PFSK-1 (cell line): Measurements from ENCODE around the gene CHST11.

Source experiments
- FOXP2 ChIP-seq: optimal IDR thresholded peaks from 2 replicates; pipeline ENCODE3; 2011; ENCODE audit warnings: borderline replicate concordance, control low read depth, inconsistent platforms; ENCODE audit not compliant: insufficient read depth; ENCODE audit errors: extremely low read length, extremely low read depth
- POLR2AphosphoS5 ChIP-seq: IDR thresholded peaks from 2 replicates; pipeline ENCODE4 v1.6.1; 2012; ENCODE audit warnings: low read depth, mild to moderate bottlenecking, control low read depth, low read length, moderate library complexity
- SIN3A ChIP-seq: IDR thresholded peaks from 2 replicates; pipeline ENCODE4 v1.6.1; 2012; ENCODE audit warnings: mild to moderate bottlenecking, low read length, moderate library complexity, borderline replicate concordance; ENCODE audit not compliant: insufficient read depth
- TAF1 ChIP-seq: IDR thresholded peaks from 2 replicates; pipeline ENCODE4 v1.6.1; 2012; ENCODE audit warnings: low read length, control low read depth, borderline replicate concordance; ENCODE audit not compliant: insufficient read depth
- TF ChIP-seq, protein P1 (sequence below), 2 experiments: IDR thresholded peaks; 2 replicates each; pipeline versions ENCODE4 v1.6.1 to v1.8.0; 2011 to 2012; ENCODE audit warnings: low read depth in 2 of 2, low read length in 2 of 2, control low read depth in 1 of 2, inconsistent platforms in 1 of 2, mild to moderate bottlenecking in 1 of 2, moderate library complexity in 1 of 2; ENCODE audit not compliant: insufficient read depth in 1 of 2

Gene CHST11

GRCh38 chr12:104714369-104714768 is 257.6 kb downstream of the CHST11 start:
- TF ChIP-seq FOXP2 (no peak), TAF1 (no peak), POLR2AphosphoS5 (no peak), SIN3A (no peak)
- TF ChIP-seq, protein P1, sequence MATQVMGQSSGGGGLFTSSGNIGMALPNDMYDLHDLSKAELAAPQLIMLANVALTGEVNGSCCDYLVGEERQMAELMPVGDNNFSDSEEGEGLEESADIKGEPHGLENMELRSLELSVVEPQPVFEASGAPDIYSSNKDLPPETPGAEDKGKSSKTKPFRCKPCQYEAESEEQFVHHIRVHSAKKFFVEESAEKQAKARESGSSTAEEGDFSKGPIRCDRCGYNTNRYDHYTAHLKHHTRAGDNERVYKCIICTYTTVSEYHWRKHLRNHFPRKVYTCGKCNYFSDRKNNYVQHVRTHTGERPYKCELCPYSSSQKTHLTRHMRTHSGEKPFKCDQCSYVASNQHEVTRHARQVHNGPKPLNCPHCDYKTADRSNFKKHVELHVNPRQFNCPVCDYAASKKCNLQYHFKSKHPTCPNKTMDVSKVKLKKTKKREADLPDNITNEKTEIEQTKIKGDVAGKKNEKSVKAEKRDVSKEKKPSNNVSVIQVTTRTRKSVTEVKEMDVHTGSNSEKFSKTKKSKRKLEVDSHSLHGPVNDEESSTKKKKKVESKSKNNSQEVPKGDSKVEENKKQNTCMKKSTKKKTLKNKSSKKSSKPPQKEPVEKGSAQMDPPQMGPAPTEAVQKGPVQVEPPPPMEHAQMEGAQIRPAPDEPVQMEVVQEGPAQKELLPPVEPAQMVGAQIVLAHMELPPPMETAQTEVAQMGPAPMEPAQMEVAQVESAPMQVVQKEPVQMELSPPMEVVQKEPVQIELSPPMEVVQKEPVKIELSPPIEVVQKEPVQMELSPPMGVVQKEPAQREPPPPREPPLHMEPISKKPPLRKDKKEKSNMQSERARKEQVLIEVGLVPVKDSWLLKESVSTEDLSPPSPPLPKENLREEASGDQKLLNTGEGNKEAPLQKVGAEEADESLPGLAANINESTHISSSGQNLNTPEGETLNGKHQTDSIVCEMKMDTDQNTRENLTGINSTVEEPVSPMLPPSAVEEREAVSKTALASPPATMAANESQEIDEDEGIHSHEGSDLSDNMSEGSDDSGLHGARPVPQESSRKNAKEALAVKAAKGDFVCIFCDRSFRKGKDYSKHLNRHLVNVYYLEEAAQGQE (IDR thresholded peaks at IDR 0.05; ENCODE audit: insufficient read depth in 1 of 2, low read depth in 2 of 2, low read length in 2 of 2), result no peak

DNA sequence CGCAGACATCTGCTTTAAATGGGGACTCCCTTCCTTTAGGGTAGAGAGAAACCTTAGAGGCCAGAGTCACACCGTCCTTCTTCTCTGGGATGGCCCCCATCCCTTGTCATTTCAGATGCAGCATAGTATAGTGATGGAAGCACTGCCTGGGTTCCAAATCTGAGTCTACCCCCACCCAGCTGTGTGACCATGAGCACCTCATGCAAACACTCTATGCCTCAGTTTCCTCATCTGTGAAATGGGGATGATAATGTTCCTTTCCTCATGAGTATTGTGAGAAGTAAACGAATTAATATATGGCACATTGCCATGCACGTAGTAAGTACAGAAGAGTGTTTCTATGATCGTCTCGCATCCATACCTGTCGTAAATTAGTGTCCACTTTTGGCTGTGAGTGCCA is 259.4 kb downstream of the CHST11 start:
- TF ChIP-seq POLR2AphosphoS5 (no peak), FOXP2 (no peak), TAF1 (no peak), SIN3A (no peak)
- TF ChIP-seq, protein P1 (IDR thresholded peaks at IDR 0.05; ENCODE audit: insufficient read depth in 1 of 2, low read depth in 2 of 2, low read length in 2 of 2), result no peak

DNA sequence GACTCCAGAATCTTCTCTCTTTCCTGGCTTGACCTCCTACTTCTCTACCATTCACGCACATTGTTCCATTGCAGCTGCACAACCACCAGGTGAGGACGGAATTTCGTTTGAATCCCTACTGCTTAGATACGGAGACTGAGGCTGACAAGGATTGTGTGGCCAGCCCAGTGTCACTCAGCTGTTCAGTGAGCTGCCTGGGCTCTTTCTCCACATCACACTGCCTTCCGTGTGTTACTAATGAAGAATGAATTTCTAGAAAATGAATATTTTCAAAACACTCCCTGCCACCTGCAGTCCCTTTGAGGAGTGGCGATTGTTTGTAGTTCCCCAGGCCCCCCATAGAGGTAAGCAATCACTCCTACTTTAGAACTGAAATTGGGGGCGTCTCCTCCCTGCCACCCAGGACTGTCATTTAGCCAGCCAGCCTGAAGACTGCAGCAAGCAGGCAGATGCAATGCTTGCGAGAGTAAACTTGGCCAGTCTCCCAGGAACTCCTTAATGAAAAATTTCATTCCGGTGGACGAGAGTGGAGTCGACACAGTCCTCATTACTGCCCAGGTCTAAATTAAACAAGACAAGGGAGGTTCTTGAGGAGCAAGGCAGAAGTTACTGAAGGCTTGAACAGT is 261.7 kb downstream of the CHST11 start:
- TF ChIP-seq, protein P1 (IDR thresholded peaks at IDR 0.05; ENCODE audit: insufficient read depth in 1 of 2, low read depth in 2 of 2, low read length in 2 of 2), result no peak
- TF ChIP-seq POLR2AphosphoS5 (no peak), TAF1 (no peak), FOXP2 (no peak), SIN3A (no peak)

GRCh38 chr12:104719700-104720338 is 263.1 kb downstream of the CHST11 start:
- TF ChIP-seq FOXP2 (no peak), POLR2AphosphoS5 (no peak), SIN3A (no peak), TAF1 (no peak)
- TF ChIP-seq, protein P1 (IDR thresholded peaks at IDR 0.05; ENCODE audit: insufficient read depth in 1 of 2, low read depth in 2 of 2, low read length in 2 of 2), result no peak
